Measurements from ENCODE around the gene GLRX5. TPM values are rescaled to one million over a fixed set of nuclear protein-coding genes. Genes with fewer than 3 reads are reported as not detected.

GLRX5 gene
- total RNA-seq, 1 experiment from 2014 or later = 62.2 TPM

- H3K23me2 ChIP-seq (ENCODE audit: insufficient read length, low read depth, low read length, poor library complexity, severe bottlenecking) = no peaks in the 10 kb centered on the region
- no peak for TF ChIP-seq CTCF (conservative IDR thresholded peaks at IDR 0.05)
- H2BK12ac ChIP-seq (ENCODE audit: insufficient read length, low read depth, low read length) = no peak overlapping the region
- H3T11ph ChIP-seq (ENCODE audit: low read length) = no peak overlapping the region
- no peaks in the 10 kb centered on the region for H3K79me2 ChIP-seq (ENCODE audit: insufficient read depth, low read length)
- no peak overlapping the region for H3K9ac ChIP-seq (ENCODE audit: extremely low read depth, insufficient read length, low read length)
- H3K79me1 ChIP-seq (ENCODE audit: insufficient read depth, low read depth, low read length, poor library complexity, severe bottlenecking) = no peaks in the 10 kb centered on the region
- no peak overlapping the region for H3K23ac ChIP-seq (ENCODE audit: insufficient read length, low read depth, low read length)
- H3K14ac ChIP-seq (ENCODE audit: insufficient read depth, low read length) = no peak overlapping the region
- H4K91ac ChIP-seq (ENCODE audit: insufficient read length, low read depth, low read length) = no peak overlapping the region
- H2BK5ac ChIP-seq (ENCODE audit: insufficient read length, low read length) = no peak overlapping the region
- no peak for DNase-seq
- H4K5ac ChIP-seq (ENCODE audit: insufficient read length, low read depth, low read length) = no peak overlapping the region
- H4K8ac ChIP-seq (replicated peaks; ENCODE audit: insufficient read length, low read depth, low read length) = no peak overlapping the region
- H3K27ac ChIP-seq (ENCODE audit: insufficient read length, low read depth, low read length) = no peak overlapping the region
- H3K56ac ChIP-seq (ENCODE audit: insufficient read length, low read depth, low read length) = no peak overlapping the region
- H3K9me3 Mint-ChIP-seq = peaks cover 0 to 3% of the 10 kb centered on the region in 2 experiments; a peak in 1 of 5 replicates
- H2AK5ac ChIP-seq (ENCODE audit: insufficient read length, low read length) = no peak overlapping the region
- H2BK15ac ChIP-seq (ENCODE audit: low read depth, low read length) = no peak overlapping the region
- no peak overlapping the region for H2AFZ ChIP-seq (ENCODE audit: low read length)
- no peak overlapping the region for H3K27ac Mint-ChIP-seq
- H3K4me3 Mint-ChIP-seq = no peak overlapping the region
- H3K27me3 Mint-ChIP-seq (ENCODE audit: low read depth) = no peaks in the 10 kb centered on the region
- H3K4me2 ChIP-seq (ENCODE audit: insufficient read depth, insufficient read length, low read length) = no peak overlapping the region
- H3K36me3 Mint-ChIP-seq (ENCODE audit: insufficient read depth in 1 of 3, low read depth in 3 of 3) = no peaks in the 10 kb centered on the region
- no peaks in the 10 kb centered on the region for H4K20me1 ChIP-seq (ENCODE audit: control insufficient read depth, insufficient read depth, insufficient read length)
- H3K4me1 Mint-ChIP-seq = peaks cover 17 to 18% of the 10 kb centered on the region in 2 experiments
- no CpG with 5 or more reads among the region's 9 CpGs for WGBS (ENCODE audit: extremely low coverage, insufficient read length, low lambda C conversion rate)
- no peaks in the 10 kb centered on the region for H3K9me3 ChIP-seq (ENCODE audit: control insufficient read depth, low read depth, low read length)
- H3K4me1 ChIP-seq (ENCODE audit: insufficient read depth, low read length) = no peaks in the 10 kb centered on the region
- H2BK120ac ChIP-seq (ENCODE audit: low read depth, low read length, poor library complexity, severe bottlenecking) = no peak overlapping the region
- no peaks in the 10 kb centered on the region for H3K27me3 ChIP-seq (ENCODE audit: insufficient read depth, low read length)
- H2BK20ac ChIP-seq (ENCODE audit: low read depth, low read length, poor library complexity, severe bottlenecking) = no peak overlapping the region
- H3K18ac ChIP-seq (ENCODE audit: insufficient read length, low read depth, low read length) = no peak overlapping the region
- no peak overlapping the region for H3K4ac ChIP-seq (ENCODE audit: low read depth, low read length)
Measured at GRCh38 chr14:95489214-95490137, 45.4 kb upstream of the GLRX5 start.
